Activated effector memory CD4-positive, alpha-beta T cell treated with Interleukin-2 at 50 U/mL for 16 hours (primary cell): ENCODE data around the gene EGR1.

Source experiments
- DNase-seq: peaks from one replicate; pipeline ENCODE4 v3.0.0-alpha.2; 2020

Gene EGR1

GRCh38 chr5:138454121-138454520, 11.2 kb upstream of the EGR1 start:
- no peak for DNase-seq

- DNase-seq: no peak
These were observed 9.9 kb upstream of the EGR1 start for GRCh38 chr5:138455232-138455930.

GRCh38 chr5:138457531-138458275, 7.6 kb upstream of the EGR1 start:
- DNase-seq: no peak

- no peak for DNase-seq
These were observed 6.9 kb upstream of the EGR1 start for GRCh38 chr5:138458384-138458783.

- no peak for DNase-seq
These were observed 6.4 kb upstream of the EGR1 start for GRCh38 chr5:138458856-138459255.

- DNase-seq: peak; percentile 54
These were observed 5.9 kb upstream of the EGR1 start for GRCh38 chr5:138459311-138459933.

- DNase-seq: no peak
These were observed 5.1 kb upstream of the EGR1 start for GRCh38 chr5:138460032-138460693.

GRCh38 chr5:138461343-138462125, 3.7 kb upstream of the EGR1 start:
- no peak for DNase-seq

- no peak for DNase-seq
These were observed 1.8 kb upstream of the EGR1 start for GRCh38 chr5:138463419-138464007.

GRCh38 chr5:138464008-138464387, 1.3 kb upstream of the EGR1 start:
- DNase-seq: peak; percentile 90

GRCh38 chr5:138464388-138465260, 655 bp upstream of the EGR1 start:
- peak; percentile 94 for DNase-seq

GRCh38 chr5:138466125-138466899, 1.0 kb downstream of the EGR1 start:
- no peak for DNase-seq

GRCh38 chr5:138466900-138467710, 1.8 kb downstream of the EGR1 start:
- DNase-seq: no peak

GRCh38 chr5:138467711-138468132, 2.4 kb downstream of the EGR1 start:
- DNase-seq: no peak

- no peak for DNase-seq
These were observed 3.1 kb downstream of the EGR1 start for GRCh38 chr5:138468133-138468965.

- DNase-seq: no peak
These were observed 3.8 kb downstream of the EGR1 start for GRCh38 chr5:138468966-138469539.

GRCh38 chr5:138469540-138470321, 4.5 kb downstream of the EGR1 start:
- no peak for DNase-seq
